Adrenal gland (tissue), 5 donors: ENCODE data around the gene MLST8.

ENCODE experiments used
- POLR2A ChIP-seq, 2 donors: fragments of 450-650 bp; IDR thresholded peaks; one replicate each; pipeline ENCODE4 v1.6.1; 2017; ENCODE audit warnings: antibody characterized with exemption in 2 of 2, mild to moderate bottlenecking in 2 of 2, moderate library complexity in 1 of 2
- TF ChIP-seq, protein P1 (sequence below), 6 experiments: fragments of 450-650 bp in 4 of 6; fragments of 200-600 bp in 2 of 6; sonication (generic) in 1 of 6; IDR thresholded peaks; 1 replicate in 5 of 6; 2 replicates in 1 of 6; pipeline versions ENCODE4 v1.5.1 to v1.8.0; 2016 to 2021; ENCODE audit warnings: antibody characterized with exemption in 6 of 6, mild to moderate bottlenecking in 2 of 6, moderate library complexity in 1 of 6
- donor health status: DM: no; HTN: no; CAD: no.

DNA sequence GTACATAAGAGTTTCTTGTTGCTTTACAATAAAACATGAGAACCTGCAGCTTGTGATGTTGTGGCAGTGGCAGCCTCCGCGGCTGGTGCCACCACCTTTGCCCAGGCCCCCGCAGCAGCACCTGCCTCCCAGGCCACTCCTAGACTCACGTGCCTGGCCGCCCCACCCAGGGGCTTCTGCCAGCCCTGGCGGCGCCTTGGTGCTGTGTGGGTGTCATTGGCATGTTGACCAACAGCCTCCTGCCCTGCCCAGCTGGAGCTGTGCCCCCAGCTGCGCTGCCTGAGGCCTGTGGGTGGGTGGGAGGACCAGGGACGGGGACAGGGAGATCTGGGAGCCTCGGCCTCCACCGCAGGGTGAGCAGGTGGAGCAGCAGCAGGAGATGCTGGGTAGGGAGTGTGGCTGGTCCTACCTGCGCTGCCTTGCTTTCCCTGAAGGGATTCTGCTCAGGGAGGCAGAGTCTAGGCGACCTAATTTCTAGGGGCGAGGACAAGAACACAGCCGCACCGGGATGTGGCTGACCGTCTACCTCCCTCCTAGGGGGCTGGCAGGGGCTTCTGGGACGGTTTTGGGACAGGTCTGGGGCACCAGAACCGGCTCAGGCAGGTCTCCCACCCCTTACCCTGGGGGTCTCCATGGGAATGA, 30.6 kb downstream of the MLST8 start:
- TF ChIP-seq, protein P1, sequence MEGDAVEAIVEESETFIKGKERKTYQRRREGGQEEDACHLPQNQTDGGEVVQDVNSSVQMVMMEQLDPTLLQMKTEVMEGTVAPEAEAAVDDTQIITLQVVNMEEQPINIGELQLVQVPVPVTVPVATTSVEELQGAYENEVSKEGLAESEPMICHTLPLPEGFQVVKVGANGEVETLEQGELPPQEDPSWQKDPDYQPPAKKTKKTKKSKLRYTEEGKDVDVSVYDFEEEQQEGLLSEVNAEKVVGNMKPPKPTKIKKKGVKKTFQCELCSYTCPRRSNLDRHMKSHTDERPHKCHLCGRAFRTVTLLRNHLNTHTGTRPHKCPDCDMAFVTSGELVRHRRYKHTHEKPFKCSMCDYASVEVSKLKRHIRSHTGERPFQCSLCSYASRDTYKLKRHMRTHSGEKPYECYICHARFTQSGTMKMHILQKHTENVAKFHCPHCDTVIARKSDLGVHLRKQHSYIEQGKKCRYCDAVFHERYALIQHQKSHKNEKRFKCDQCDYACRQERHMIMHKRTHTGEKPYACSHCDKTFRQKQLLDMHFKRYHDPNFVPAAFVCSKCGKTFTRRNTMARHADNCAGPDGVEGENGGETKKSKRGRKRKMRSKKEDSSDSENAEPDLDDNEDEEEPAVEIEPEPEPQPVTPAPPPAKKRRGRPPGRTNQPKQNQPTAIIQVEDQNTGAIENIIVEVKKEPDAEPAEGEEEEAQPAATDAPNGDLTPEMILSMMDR (IDR thresholded peaks at IDR 0.05) = no peak
- no peak for TF ChIP-seq POLR2A (IDR thresholded peaks at IDR 0.05)
